Activated naive CD8-positive, alpha-beta T cell treated with anti-CD3 and anti-CD28 coated beads, Interleukin-2, amount 10 ng/mL, durations not matched to agents 7 days and 5 days (primary cell): Measurements from ENCODE around the gene MOB3B. TPM values are rescaled to one million over a fixed set of nuclear protein-coding genes. Genes with fewer than 3 reads are reported as not detected.
"Not testable (repeated sequence)": the region's sequence is repeated elsewhere in the genome, so short reads cannot be mapped to it uniquely, and the experiment has no call there.

Experiments used
- ATAC-seq: fragments of 150-1000 bp; cut with Tn5 transposase; one replicate; pipeline ENCODE4 v1.10.0; 2021; ENCODE audit warnings: low read depth, moderate library complexity
- POLR2A ChIA-PET: fragments of 350-600 bp; sonication (Branson Sonifier 250); formaldehyde crosslinking; loops from one replicate; lab custom pipeline; 2021; ENCODE audit warnings: antibody characterized with exemption; lab: Charles Lee
- DNase-seq: peaks from one replicate; pipeline ENCODE4 v3.0.0; 2021
- H3K27ac Mint-ChIP-seq: one replicate; pipeline ENCODE4 v1.8.0; 2022; ENCODE audit warnings: mild to moderate bottlenecking, mixed read lengths
- H3K27me3 Mint-ChIP-seq: one replicate; pipeline ENCODE4 v1.8.0; 2022; ENCODE audit warnings: mild to moderate bottlenecking, moderate library complexity, mixed read lengths
- H3K36me3 Mint-ChIP-seq: one replicate; pipeline ENCODE4 v1.8.0; 2021; ENCODE audit warnings: mild to moderate bottlenecking, mixed read lengths
- H3K4me1 Mint-ChIP-seq: one replicate; pipeline ENCODE4 v1.8.0; 2021; ENCODE audit warnings: mixed read lengths
- H3K4me3 Mint-ChIP-seq: one replicate; pipeline ENCODE4 v1.8.0; 2022; ENCODE audit warnings: mild to moderate bottlenecking, moderate library complexity, mixed read lengths
- H3K9me3 Mint-ChIP-seq: one replicate; pipeline ENCODE4 v1.8.0; 2021; ENCODE audit warnings: mixed read lengths
- total RNA-seq, 2 experiments: library from RNA; stranded (reverse); gene quantifications; one replicate each; pipeline ENCODE4 v1.2.3, GENCODE V29; 2021

The MOB3B gene
- total RNA-seq, 2 experiments from 2014 or later, result 3.2 to 3.6 TPM

GRCh38 chr9:27473111-27473529, 56.5 kb downstream of the MOB3B start:
- Mint-ChIP-seq H3K9me3 (peaks cover 5% of the 10 kb centered on the region), H3K4me3 (no peak overlapping the region), H3K4me1 (peaks cover 18% of the 10 kb centered on the region), H3K27ac (no peak overlapping the region), H3K36me3 (peaks cover 21% of the 10 kb centered on the region), H3K27me3 (no peaks in the 10 kb centered on the region)
- no peak for DNase-seq
- no peak for ATAC-seq
- POLR2A ChIA-PET, result interaction anchor here (1.0 kb wide), 1 partner anchor 12 kb away, joined by 6 read pairs; no protein-coding TSS in a partner anchor

GRCh38 chr9:27472195-27472594, 57.4 kb downstream of the MOB3B start:
- Mint-ChIP-seq H3K27ac (no peak overlapping the region), H3K36me3 (peaks cover 15% of the 10 kb centered on the region), H3K27me3 (no peaks in the 10 kb centered on the region), H3K9me3 (peaks cover 4% of the 10 kb centered on the region), H3K4me1 (peaks cover 18% of the 10 kb centered on the region), H3K4me3 (no peak overlapping the region)
- no peak for ATAC-seq
- POLR2A ChIA-PET, result no interaction called here
- no peak for DNase-seq

DNA sequence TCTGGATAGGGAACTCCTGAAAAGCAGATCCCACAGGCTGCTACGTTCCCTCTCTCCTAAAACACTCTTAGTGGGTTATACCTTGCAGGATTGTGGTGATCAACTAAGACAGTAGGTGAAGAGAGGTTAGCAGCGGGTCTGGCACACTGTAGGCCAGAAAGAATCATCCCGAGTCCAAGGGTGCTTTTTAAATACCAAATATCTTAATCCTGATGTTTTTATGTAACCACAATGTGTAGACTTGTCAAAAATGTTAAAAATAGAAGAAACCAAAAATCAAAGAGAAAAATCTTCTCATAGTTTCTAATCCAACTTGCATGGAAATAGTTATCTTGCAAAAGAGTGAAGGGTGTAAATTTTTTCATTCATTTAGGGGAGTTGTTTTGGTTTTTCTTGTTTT, 57.8 kb downstream of the MOB3B start:
- peaks cover 18% of the 10 kb centered on the region for H3K4me1 Mint-ChIP-seq
- DNase-seq (no peak), ATAC-seq (no peak)
- no peaks in the 10 kb centered on the region for H3K27me3 Mint-ChIP-seq
- peaks cover 11% of the 10 kb centered on the region for H3K36me3 Mint-ChIP-seq
- peaks cover 2% of the 10 kb centered on the region for H3K9me3 Mint-ChIP-seq
- no peak overlapping the region for H3K4me3 Mint-ChIP-seq
- POLR2A ChIA-PET, result no interaction called here
- no peak overlapping the region for H3K27ac Mint-ChIP-seq

GRCh38 chr9:27471366-27471765, 58.2 kb downstream of the MOB3B start:
- no peaks in the 10 kb centered on the region for H3K27me3 Mint-ChIP-seq
- ATAC-seq (no peak), DNase-seq (no peak)
- no peak overlapping the region for H3K4me3 Mint-ChIP-seq
- peaks cover 2% of the 10 kb centered on the region for H3K9me3 Mint-ChIP-seq
- H3K4me1 Mint-ChIP-seq, result peaks cover 18% of the 10 kb centered on the region
- H3K27ac Mint-ChIP-seq, result no peak overlapping the region
- peaks cover 9% of the 10 kb centered on the region for H3K36me3 Mint-ChIP-seq
- POLR2A ChIA-PET, result interaction anchor here (1.2 kb wide), 1 partner anchor 14 kb away, joined by 3 read pairs; no protein-coding TSS in a partner anchor

DNA sequence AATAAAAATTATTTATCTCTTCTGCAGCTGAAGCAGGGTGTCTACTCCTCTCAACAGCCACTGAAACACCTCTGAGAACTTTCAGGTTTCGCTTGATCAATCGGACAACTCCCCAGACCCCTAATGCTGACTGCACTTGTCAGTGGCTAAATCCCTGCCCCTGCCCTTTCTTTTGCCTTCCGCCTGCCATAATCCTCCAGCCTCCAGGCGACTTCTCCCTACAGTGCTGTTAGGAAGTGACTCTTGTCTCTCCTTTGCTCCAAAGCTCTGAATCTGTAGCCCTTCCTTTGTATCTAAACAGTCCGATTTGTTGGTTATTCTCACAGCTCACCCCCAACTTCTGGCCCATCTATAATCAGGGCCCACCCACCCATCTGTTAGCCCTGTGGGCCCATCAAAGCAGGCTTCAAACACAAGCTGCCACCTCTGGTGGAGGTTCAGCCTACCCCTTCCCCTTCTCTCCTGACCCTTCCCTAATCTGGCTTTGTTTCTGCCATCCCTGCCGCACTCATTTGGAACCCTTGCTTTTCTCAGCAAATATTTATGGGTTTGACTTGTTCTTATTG, 59.2 kb downstream of the MOB3B start:
- DNase-seq, result no peak
- no peaks in the 10 kb centered on the region for H3K9me3 Mint-ChIP-seq
- POLR2A ChIA-PET, result interaction anchor here (1.2 kb wide), 1 partner anchor 15 kb away, joined by 3 read pairs; no protein-coding TSS in a partner anchor
- H3K36me3 Mint-ChIP-seq, result no peaks in the 10 kb centered on the region
- ATAC-seq, result no peak
- no peak overlapping the region for H3K27ac Mint-ChIP-seq
- no peaks in the 10 kb centered on the region for H3K27me3 Mint-ChIP-seq
- H3K4me1 Mint-ChIP-seq, result peaks cover 18% of the 10 kb centered on the region
- no peak overlapping the region for H3K4me3 Mint-ChIP-seq

DNA sequence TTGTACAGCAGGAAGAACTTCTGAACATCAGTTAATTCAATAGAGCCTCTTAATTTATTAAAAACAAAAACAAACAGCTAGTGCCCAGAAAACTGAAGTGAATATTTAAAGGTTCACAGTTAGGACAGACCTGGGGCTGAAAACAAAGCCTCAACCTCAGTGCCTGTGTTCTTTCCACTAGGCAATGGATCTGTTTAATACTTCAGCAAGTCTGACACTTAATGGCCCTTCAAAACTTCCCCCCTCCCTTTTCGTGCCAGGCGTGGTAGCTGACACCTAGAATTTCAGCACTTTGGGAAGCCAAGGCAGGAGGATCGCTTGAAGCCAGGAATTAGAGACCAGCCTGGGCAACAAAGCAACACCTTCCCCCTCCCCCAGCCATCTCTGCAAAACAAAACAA, 60.1 kb downstream of the MOB3B start:
- H3K4me3 Mint-ChIP-seq, result no peak overlapping the region
- no peak overlapping the region for H3K27ac Mint-ChIP-seq
- ATAC-seq (no peak), DNase-seq (no peak)
- H3K4me1 Mint-ChIP-seq, result peaks cover 18% of the 10 kb centered on the region
- H3K9me3 Mint-ChIP-seq, result no peaks in the 10 kb centered on the region
- POLR2A ChIA-PET, result no interaction called here
- no peaks in the 10 kb centered on the region for H3K27me3 Mint-ChIP-seq
- H3K36me3 Mint-ChIP-seq, result no peaks in the 10 kb centered on the region

GRCh38 chr9:27468462-27469110, 61.0 kb downstream of the MOB3B start:
- Mint-ChIP-seq H3K36me3 (peaks cover 2% of the 10 kb centered on the region), H3K27me3 (no peaks in the 10 kb centered on the region), H3K27ac (no peak overlapping the region), H3K4me1 (peaks cover 16% of the 10 kb centered on the region), H3K9me3 (no peaks in the 10 kb centered on the region), H3K4me3 (no peak overlapping the region)
- POLR2A ChIA-PET, result no interaction called here
- DNase-seq (no peak), ATAC-seq (peak; percentile 26)

DNA sequence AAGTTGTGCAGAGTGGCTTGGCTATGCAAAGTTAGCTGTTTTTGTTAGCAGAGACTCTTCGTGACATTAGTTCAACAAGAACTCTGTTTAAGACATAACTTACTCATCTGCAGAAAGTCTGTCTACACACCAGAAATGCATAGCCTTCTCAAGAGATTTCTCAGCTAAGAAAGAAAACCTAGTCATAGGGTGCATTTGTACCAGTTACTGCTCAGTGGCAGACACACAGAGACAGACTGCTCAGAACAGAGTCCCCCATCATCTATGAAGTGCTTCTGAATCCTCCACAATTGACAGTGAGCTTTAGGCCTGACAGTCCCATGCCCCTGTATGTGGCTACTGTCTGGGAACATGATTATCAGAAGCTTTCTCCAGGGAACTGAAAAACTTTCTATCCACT, 61.6 kb downstream of the MOB3B start:
- no peak for DNase-seq
- Mint-ChIP-seq H3K9me3 (no peaks in the 10 kb centered on the region), H3K4me1 (peaks cover 16% of the 10 kb centered on the region), H3K27me3 (no peaks in the 10 kb centered on the region), H3K4me3 (no peak overlapping the region), H3K27ac (no peak overlapping the region), H3K36me3 (peaks cover 4% of the 10 kb centered on the region)
- POLR2A ChIA-PET, result no interaction called here
- no peak for ATAC-seq

DNA sequence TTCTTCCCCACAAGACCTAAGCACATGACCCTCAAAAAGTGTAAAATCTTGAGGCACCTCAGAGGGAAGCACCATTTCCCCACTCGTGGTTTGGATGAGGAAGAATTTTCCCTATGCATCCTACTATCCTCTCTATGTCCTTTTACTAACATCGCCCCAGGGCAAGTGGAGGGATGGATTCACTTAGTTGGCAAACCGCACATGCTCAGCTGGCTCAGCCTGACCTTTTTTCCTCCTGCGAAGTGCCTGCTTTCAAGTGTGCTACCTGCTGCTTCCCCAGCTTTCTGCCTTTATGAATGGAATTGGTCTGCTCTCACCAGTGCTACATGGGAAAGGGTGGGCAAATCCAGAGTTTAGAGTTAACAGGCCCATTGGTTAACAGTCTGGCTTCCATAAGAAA, 62.1 kb downstream of the MOB3B start:
- POLR2A ChIA-PET, result no interaction called here
- DNase-seq (no peak), ATAC-seq (no peak)
- no peak overlapping the region for H3K4me3 Mint-ChIP-seq
- H3K27me3 Mint-ChIP-seq, result no peaks in the 10 kb centered on the region
- no peaks in the 10 kb centered on the region for H3K9me3 Mint-ChIP-seq
- peaks cover 6% of the 10 kb centered on the region for H3K36me3 Mint-ChIP-seq
- H3K27ac Mint-ChIP-seq, result no peak overlapping the region
- H3K4me1 Mint-ChIP-seq, result peaks cover 17% of the 10 kb centered on the region

GRCh38 chr9:27466516-27466915, 63.1 kb downstream of the MOB3B start:
- POLR2A ChIA-PET, H3K27me3 Mint-ChIP-seq, H3K9me3 Mint-ChIP-seq, ATAC-seq, H3K36me3 Mint-ChIP-seq, H3K27ac Mint-ChIP-seq, DNase-seq, H3K4me3 Mint-ChIP-seq: not testable (repeated sequence)
- peaks cover 14% of the 10 kb centered on the region for H3K4me1 Mint-ChIP-seq

- ATAC-seq, H3K4me3 Mint-ChIP-seq, DNase-seq, POLR2A ChIA-PET, H3K9me3 Mint-ChIP-seq, H3K27me3 Mint-ChIP-seq, H3K27ac Mint-ChIP-seq: not testable (repeated sequence)
- Mint-ChIP-seq H3K36me3 (peaks cover 11% of the 10 kb centered on the region), H3K4me1 (peaks cover 19% of the 10 kb centered on the region)
These were observed 64.7 kb downstream of the MOB3B start for GRCh38 chr9:27464950-27465349.

- no peaks in the 10 kb centered on the region for H3K9me3 Mint-ChIP-seq
- H3K36me3 Mint-ChIP-seq, result peaks cover 21% of the 10 kb centered on the region
- H3K4me3 Mint-ChIP-seq, result no peak overlapping the region
- H3K27me3 Mint-ChIP-seq, result no peaks in the 10 kb centered on the region
- DNase-seq (no peak), ATAC-seq (no peak)
- no peak overlapping the region for H3K27ac Mint-ChIP-seq
- H3K4me1 Mint-ChIP-seq, result peaks cover 21% of the 10 kb centered on the region
- POLR2A ChIA-PET, result no interaction called here
These were observed 66.8 kb downstream of the MOB3B start for GRCh38 chr9:27462846-27463245.

GRCh38 chr9:27462434-27462833, 67.2 kb downstream of the MOB3B start:
- H3K27ac Mint-ChIP-seq, result no peak overlapping the region
- H3K9me3 Mint-ChIP-seq, result no peaks in the 10 kb centered on the region
- ATAC-seq (no peak), DNase-seq (no peak)
- POLR2A ChIA-PET, result no interaction called here
- H3K36me3 Mint-ChIP-seq, result peaks cover 22% of the 10 kb centered on the region
- no peak overlapping the region for H3K4me3 Mint-ChIP-seq
- H3K27me3 Mint-ChIP-seq, result no peaks in the 10 kb centered on the region
- H3K4me1 Mint-ChIP-seq, result peaks cover 25% of the 10 kb centered on the region
